Lower leg skin (tissue), 3 donors: ENCODE results near the gene KCNIP4.

Experiments used
- POLR2A ChIP-seq, 2 donors: fragments of 450-650 bp; IDR thresholded peaks; one replicate each; pipeline ENCODE4 v1.6.1; 2016 to 2017; ENCODE audit warnings: antibody characterized with exemption in 2 of 2, mild to moderate bottlenecking in 1 of 2, moderate library complexity in 1 of 2
- TF ChIP-seq, protein P1 (sequence below), 3 donors: fragments of 450-650 bp; IDR thresholded peaks; one replicate each; pipeline ENCODE4 v1.5.1; 2016; ENCODE audit warnings: antibody characterized with exemption in 3 of 3, mild to moderate bottlenecking in 3 of 3, moderate library complexity in 2 of 3

DNA sequence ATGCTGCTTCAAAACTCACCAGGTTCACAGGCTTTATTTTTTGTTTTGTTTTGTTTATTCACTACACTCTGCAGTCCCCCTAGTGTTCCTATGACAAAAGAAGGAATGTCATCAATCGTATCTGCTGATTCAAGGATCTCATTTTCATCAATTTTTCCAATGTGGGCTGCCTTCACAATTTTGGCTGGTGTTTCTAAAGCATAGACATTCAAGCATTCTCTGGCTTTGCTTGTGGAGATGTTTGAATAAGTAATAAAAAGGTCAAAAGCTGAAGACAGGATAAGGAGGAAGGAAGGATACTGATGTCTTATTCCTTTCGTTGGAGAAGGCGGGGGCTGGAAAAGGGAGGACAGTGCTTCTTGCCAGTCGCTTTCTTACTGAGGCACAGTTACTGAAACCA lies 12.2 kb upstream of the KCNIP4 start:
- TF ChIP-seq, protein P1, sequence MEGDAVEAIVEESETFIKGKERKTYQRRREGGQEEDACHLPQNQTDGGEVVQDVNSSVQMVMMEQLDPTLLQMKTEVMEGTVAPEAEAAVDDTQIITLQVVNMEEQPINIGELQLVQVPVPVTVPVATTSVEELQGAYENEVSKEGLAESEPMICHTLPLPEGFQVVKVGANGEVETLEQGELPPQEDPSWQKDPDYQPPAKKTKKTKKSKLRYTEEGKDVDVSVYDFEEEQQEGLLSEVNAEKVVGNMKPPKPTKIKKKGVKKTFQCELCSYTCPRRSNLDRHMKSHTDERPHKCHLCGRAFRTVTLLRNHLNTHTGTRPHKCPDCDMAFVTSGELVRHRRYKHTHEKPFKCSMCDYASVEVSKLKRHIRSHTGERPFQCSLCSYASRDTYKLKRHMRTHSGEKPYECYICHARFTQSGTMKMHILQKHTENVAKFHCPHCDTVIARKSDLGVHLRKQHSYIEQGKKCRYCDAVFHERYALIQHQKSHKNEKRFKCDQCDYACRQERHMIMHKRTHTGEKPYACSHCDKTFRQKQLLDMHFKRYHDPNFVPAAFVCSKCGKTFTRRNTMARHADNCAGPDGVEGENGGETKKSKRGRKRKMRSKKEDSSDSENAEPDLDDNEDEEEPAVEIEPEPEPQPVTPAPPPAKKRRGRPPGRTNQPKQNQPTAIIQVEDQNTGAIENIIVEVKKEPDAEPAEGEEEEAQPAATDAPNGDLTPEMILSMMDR (IDR thresholded peaks at IDR 0.05): no peak
- no peak for TF ChIP-seq POLR2A (IDR thresholded peaks at IDR 0.05)
